ENCODE results near the gene IFI35. TPM values are rescaled to one million over a fixed set of nuclear protein-coding genes. Genes with fewer than 3 reads are reported as not detected.

IFI35 gene
- total and polyA plus RNA-seq, 2 of the 8 experiments (the other 6 are each of a cell fraction or from before 2014, with no cell fraction given) = 2.5 to 4.7 TPM

DNA sequence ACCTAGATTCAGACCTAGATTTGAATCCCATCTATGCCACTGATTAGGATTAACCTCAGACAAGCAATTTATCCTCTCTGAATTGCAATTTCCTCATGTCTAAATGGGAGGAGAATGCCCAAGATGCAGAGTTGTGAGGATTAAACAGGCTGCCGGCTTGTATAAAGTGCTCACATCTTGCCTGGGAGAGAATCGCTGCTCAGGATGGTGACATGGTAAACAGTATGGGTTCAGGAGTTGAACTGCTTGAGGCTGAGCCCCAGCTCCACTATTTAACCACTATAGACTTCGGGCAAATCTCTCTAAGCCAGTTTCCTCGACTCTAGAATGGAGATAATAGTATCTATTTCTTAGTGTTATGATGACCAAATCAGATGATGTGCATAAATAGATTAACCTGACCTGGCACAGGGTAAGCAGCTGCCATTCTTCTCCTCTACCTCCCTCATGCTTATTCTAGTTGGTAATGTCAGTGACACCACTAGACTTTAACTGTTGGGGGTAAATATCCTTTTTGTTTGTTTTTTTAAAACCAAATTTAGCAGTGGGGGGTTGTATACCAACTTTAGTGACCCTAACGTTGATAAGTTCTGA is 9.1 kb upstream of the IFI35 start:
- Histone ChIP-seq H3K23ac (ENCODE audit: insufficient read length) (no peak overlapping the region), H2AK5ac (ENCODE audit: low read depth, low read length) (no peak overlapping the region), H3K4me1 (replicated peaks in 1 of 4; ENCODE audit: control insufficient read depth in 3 of 4, insufficient read depth in 4 of 4, low read length in 3 of 4) (peaks cover 3 to 12% (median 4%) of the 10 kb centered on the region in 4 experiments; a peak in 6 of 7 replicates), H2BK12ac (ENCODE audit: low read depth, low read length) (no peak overlapping the region), H3K27me3 (replicated peaks in 1 of 4; ENCODE audit: control insufficient read depth in 3 of 4, extremely low read depth in 1 of 4, insufficient read depth in 3 of 4, low read length in 3 of 4) (no peaks in the 10 kb centered on the region), H2BK5ac (ENCODE audit: low read depth, low read length) (no peak overlapping the region), H4K5ac (ENCODE audit: insufficient read length, low read depth, low read length) (no peak overlapping the region), H3K14ac (ENCODE audit: insufficient read length) (no peak overlapping the region), H3K36me3 (ENCODE audit: control insufficient read depth in 2 of 4, insufficient read depth in 4 of 4, low read length in 3 of 4) (peaks cover 17 to 37% (median 26%) of the 10 kb centered on the region in 4 experiments), H3K4me2 (ENCODE audit: insufficient read depth in 1 of 2, low read depth in 2 of 2, low read length in 2 of 2) (peak overlapping the region; percentile 42 to 74), H2AFZ (ENCODE audit: low read length) (peak overlapping the region; percentile 5; the same call in 1 of the 2 replicates), H4K20me1 (replicated peaks in 1 of 2; ENCODE audit: control insufficient read depth in 1 of 2, insufficient read depth in 2 of 2, low read length in 2 of 2) (peaks cover 3 to 10% of the 10 kb centered on the region in 2 experiments), H3K23me2 (ENCODE audit: low read depth, low read length) (peaks cover 7% of the 10 kb centered on the region), H3K18ac (ENCODE audit: extremely low read depth, low read length) (no peak overlapping the region), H2BK120ac (replicated peaks; ENCODE audit: low read depth, low read length) (no peak overlapping the region), H3K9me3 (ENCODE audit: insufficient read depth in 2 of 2, low read depth in 1 of 2, low read length in 1 of 2) (no peaks in the 10 kb centered on the region), H2BK15ac (ENCODE audit: low read length) (no peak overlapping the region), H2BK20ac (ENCODE audit: low read length) (no peak overlapping the region), H3K79me1 (ENCODE audit: low read depth, low read length) (peaks cover 2% of the 10 kb centered on the region; the same call in 1 of the 2 replicates), H3K9ac (replicated peaks in 1 of 4; ENCODE audit: extremely low read depth in 1 of 4, low read depth in 3 of 4, low read length in 3 of 4) (no peak overlapping the region), H3K79me2 (ENCODE audit: control insufficient read depth in 1 of 2, insufficient read depth in 2 of 2, low read length in 2 of 2) (peaks cover 11 to 20% of the 10 kb centered on the region in 2 experiments), H4K8ac (ENCODE audit: extremely low read depth, insufficient read depth, low read length) (no peak overlapping the region), H4K91ac (replicated peaks; ENCODE audit: insufficient read length, low read length) (no peak overlapping the region), H3K4me3 (ENCODE audit: extremely low read depth in 1 of 4, insufficient read depth in 2 of 4, low read depth in 3 of 4, low read length in 4 of 4) (peak overlapping the region; percentile 4 to 86 (median 15); a peak in 4 of 8 replicates), H3K4ac (replicated peaks; ENCODE audit: insufficient read length, low read depth, low read length) (no peak overlapping the region), H3K56ac (replicated peaks; ENCODE audit: insufficient read length, low read depth, low read length) (no peak overlapping the region), H3K27ac (ENCODE audit: low read depth, low read length) (no peak overlapping the region)
- POLR2A ChIA-PET (ENCODE audit: partially characterized antibody) = interaction anchor here (0.6 to 8.2 kb wide), 55 partner anchors 10 to 1201 kb away, joined by 3 to 123 read pairs (median 5); partner anchors contain the start of genes AARSD1, BECN1, BRCA1 and IFI35
- FAIRE-seq = no peak
- DNase-seq (ENCODE audit: low read depth in 1 of 2, low spot score in 2 of 2) = no peak
- CTCF ChIA-PET (ENCODE audit: partially characterized antibody) = interaction anchor here (0.5 to 2.7 kb wide), 23 partner anchors 9 to 217 kb away, joined by 3 to 20 read pairs (median 5); partner anchors contain the start of genes IFI35 and WNK4
- WGBS, 2 experiments (ENCODE audit: extremely low coverage in 1 of 2, insufficient coverage in 1 of 2, insufficient read length in 1 of 2, insufficient replicate concordance in 2 of 2, low coverage in 1 of 2, low lambda C conversion rate in 2 of 2, missing lambda C conversion rate in 1 of 2) = 35% methylated on average over 5 of the region's 5 CpGs; no CpG with 5 or more reads in 1 of the 2 experiments
- TF ChIP-seq EGR1 (IDR thresholded peaks at IDR 0.05; ENCODE audit: borderline replicate concordance, low read depth, low read length) = no peak
- TF ChIP-seq RAD21 (IDR thresholded peaks at IDR 0.05 in 1 of 2, conservative IDR thresholded peaks at IDR 0.05 in 1 of 2; ENCODE audit: low read depth in 2 of 2, low read length in 2 of 2) = no peak
- TF ChIP-seq CHD2 (IDR thresholded peaks at IDR 0.05; ENCODE audit: low read length) = no peak
- TF ChIP-seq KDM5A (IDR thresholded peaks at IDR 0.05; ENCODE audit: low read length) = no peak
- TF ChIP-seq CREB1 (IDR thresholded peaks at IDR 0.05) = no peak
- TF ChIP-seq CTBP2 (IDR thresholded peaks at IDR 0.05; ENCODE audit: borderline replicate concordance, insufficient read depth, insufficient read length, low read length) = no peak
- no peak for TF ChIP-seq EZH2 (IDR thresholded peaks at IDR 0.05; ENCODE audit: low read depth, low read length, severe bottlenecking)
- TF ChIP-seq NANOG (IDR thresholded peaks at IDR 0.05; ENCODE audit: insufficient read depth, low read depth, low read length, poor library complexity, severe bottlenecking) = no peak
- no peak for TF ChIP-seq RFX5 (IDR thresholded peaks at IDR 0.05; ENCODE audit: borderline replicate concordance, low read depth, low read length)
- TF ChIP-seq, protein P1, sequence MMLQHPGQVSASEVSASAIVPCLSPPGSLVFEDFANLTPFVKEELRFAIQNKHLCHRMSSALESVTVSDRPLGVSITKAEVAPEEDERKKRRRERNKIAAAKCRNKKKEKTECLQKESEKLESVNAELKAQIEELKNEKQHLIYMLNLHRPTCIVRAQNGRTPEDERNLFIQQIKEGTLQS (IDR thresholded peaks at IDR 0.05; ENCODE audit: insufficient read depth, low read depth, low read length) = no peak
- TF ChIP-seq CEBPB (IDR thresholded peaks at IDR 0.05; ENCODE audit: low read depth, low read length) = no peak
- TF ChIP-seq TEAD4 (IDR thresholded peaks at IDR 0.05; ENCODE audit: low read depth, low read length) = no peak

All from H1 (cell line).